Effector CD8-positive, alpha-beta T cell (primary cell): ENCODE results near the gene CKS1B.
"Not testable (repeated sequence)": the region's sequence is repeated elsewhere in the genome, so short reads cannot be mapped to it uniquely, and the experiment has no call there.

Experiments
- DNase-seq: peaks from one replicate; lab custom pipeline; 2025; lab: John Stamatoyannopoulos, UW

The CKS1B gene

GRCh38 chr1:154987326-154987725 lies 12.8 kb downstream of the CKS1B start:
- no peak for DNase-seq

- no peak for DNase-seq
Observed at GRCh38 chr1:154988058-154988954, 13.8 kb downstream of the CKS1B start.

- DNase-seq, result no peak
Observed at GRCh38 chr1:154989195-154989860, 14.8 kb downstream of the CKS1B start.

DNA sequence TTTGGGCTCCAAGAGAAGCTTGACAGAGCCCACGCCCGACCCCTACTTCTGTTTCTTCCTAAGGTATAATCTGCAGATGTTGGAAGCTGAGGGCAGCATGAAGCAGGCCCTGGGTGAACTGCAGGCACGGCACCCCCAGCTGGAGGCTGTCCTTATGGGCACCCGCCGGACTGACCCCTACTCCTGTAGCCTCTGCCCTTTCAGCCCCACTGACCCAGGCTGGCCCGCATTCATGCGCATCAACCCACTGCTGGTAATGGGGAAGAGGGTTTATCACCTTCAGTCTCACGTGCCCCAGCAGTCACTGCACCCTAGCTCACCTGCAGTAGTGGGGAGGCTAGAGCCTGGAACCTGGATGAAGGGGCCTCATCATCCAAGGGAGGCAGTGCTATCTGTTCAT lies 15.8 kb downstream of the CKS1B start:
- no peak for DNase-seq

DNA sequence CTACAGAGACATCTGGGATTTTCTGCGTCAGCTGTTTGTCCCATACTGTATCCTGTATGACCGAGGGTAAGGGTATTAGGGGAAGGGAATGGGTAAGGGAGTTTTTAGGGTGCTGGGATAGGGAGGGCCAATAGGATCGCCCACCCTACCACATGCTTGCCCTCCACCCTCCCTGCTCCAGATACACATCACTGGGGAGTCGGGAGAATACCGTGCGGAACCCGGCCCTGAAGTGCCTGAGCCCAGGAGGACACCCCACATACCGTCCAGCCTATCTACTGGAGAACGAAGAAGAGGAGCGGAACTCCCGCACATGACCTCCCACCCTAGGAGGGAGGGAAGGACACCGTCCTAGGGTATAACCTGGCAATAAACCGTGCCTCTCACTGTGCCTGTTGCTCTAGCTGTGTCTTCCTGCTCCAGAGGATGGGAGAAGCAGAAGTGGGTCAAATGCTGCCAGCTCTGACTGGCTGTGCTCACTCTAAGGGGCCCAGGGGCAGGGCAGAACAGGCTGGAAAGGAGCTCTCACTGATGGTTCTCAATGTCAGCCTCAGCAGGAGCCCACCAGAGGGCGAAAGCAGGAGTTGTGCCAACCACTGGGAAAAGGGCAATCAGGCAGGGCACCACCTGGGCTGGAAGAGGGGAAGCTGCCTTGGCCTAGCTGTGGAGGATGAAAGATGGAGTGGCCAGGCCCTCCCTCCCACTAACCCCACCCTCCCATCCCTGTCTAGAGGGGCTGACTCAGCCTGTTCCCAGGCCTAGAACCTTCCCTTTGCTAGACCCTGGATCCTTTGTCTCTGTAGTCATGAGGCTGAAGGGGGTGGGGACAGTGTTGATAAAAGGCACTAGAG lies 18.5 kb downstream of the CKS1B start:
- no peak for DNase-seq

- no peak for DNase-seq
Observed at GRCh38 chr1:154993572-154994268, 19.2 kb downstream of the CKS1B start, which contains the start of gene LENEP. Gene LENEP, plus strand, starts transcription at chr1:154993586. Its CDS starts 22 bp downstream, at chr1:154993608.

GRCh38 chr1:154994269-154994587 lies 19.7 kb downstream of the CKS1B start:
- no peak for DNase-seq

GRCh38 chr1:154994591-154994990 lies 20.1 kb downstream of the CKS1B start:
- DNase-seq, result no peak

GRCh38 chr1:154995301-154995983 lies 21.0 kb downstream of the CKS1B start:
- not testable (repeated sequence) for DNase-seq

GRCh38 chr1:154996966-154997701 lies 22.7 kb downstream of the CKS1B start:
- DNase-seq, result no peak

DNA sequence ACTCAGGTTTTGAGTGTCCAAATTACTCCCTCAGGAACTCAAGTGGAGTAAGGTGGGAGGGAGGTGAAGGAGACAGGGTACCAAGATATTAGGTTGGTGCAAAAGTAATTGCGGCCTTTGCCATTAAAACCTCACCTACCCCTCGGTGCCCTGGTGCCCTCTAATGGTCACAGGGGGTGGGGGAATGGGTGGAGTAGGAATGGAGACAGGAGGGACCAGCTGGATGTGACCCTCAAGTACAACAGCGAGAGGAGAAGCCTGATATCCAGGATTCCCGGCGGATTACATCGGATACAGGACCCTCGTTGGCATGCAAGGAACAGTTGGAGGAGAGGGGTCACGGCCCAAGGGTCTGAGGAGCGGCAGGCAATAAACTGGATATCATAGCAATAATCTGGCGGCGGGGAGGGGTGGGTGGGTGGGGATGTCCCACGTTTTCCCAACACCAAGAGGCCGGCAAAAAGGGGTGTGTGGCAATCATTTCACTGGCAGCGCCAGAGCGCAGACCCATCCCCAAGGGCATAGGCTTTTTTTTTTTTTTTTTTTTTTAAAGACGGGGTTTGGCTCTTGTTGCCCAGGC lies 23.8 kb downstream of the CKS1B start:
- DNase-seq, result no peak

GRCh38 chr1:154998818-154999570 lies 24.5 kb downstream of the CKS1B start:
- peak; percentile 48 for DNase-seq

DNA sequence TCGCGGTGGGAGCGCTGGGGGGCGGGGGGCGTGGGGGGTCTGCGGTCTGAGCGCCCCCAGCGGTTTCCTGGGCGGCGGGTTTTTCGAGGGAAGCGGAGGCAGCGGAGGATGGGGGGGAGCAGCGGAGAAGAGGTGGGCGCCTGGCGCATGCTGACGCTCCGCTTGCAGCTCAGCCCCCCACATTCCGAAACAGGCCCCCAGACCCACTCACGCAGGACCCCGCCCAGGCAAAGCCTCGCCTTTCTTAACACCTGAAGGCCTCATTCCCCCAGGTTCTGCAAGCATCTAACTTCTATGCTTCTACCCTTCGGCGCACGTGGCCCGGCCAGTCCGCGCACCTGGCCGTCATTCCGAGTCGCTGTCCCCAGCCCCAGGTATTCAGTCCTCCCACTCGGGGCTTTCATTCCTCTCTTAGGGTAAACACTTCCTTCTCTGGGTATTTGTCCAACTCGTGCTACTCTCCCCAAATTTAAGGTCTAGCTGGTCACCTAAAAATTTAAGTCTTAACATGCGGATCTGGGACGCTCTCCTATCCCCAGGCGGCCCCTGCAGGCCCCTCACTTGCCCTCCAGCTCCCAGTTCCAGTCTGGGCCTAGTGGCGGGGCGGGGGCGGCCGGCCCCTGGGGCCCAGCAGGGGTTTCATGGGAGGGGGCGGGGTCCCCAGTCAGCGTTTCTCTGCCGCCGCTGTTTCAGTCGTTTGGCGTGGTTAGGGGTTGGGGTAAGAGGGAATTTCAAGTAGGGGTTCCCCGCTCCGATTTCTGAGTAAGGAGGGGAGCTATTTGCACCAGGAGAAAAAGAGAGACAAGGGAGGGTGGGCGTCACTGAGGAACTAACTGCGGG lies 25.3 kb downstream of the CKS1B start:
- DNase-seq, result peak; percentile 24

DNA sequence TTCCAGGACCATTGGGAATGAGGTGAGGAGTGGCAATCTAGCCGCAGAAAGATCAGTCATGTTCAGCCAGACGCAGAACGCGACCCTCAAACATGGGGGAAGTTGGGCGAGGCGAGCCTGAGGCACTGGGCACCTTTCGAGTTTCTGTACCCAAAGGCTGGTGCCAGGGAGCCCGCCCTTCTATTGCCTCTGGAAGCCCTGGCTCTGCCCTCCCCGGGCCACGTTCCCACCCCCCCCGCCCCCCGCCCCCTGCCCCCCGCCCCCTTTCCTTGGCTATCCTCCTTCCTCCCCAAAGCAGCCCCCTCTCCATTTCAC lies 25.9 kb downstream of the CKS1B start:
- no peak for DNase-seq

- DNase-seq, result peak; percentile 58
Observed at GRCh38 chr1:155000726-155001424, 26.4 kb downstream of the CKS1B start.

GRCh38 chr1:155001425-155001674 lies 26.9 kb downstream of the CKS1B start:
- DNase-seq, result no peak

- peak; percentile 85 for DNase-seq
Observed at GRCh38 chr1:155001675-155002463, 27.4 kb downstream of the CKS1B start.
